HG02588 (cell line): Measurements from ENCODE around the gene ITPK1.
A peak's percentile ranks its signal among the peaks of the same experiment; 100 is the strongest.

Source experiments
- ATAC-seq: cut with Tn5 transposase; IDR thresholded peaks from one replicate; pipeline ENCODE4 v1.9.1; 2021; ENCODE audit warnings: mild to moderate bottlenecking, moderate library complexity; ENCODE audit not compliant: unreplicated experiment

Gene ITPK1

DNA sequence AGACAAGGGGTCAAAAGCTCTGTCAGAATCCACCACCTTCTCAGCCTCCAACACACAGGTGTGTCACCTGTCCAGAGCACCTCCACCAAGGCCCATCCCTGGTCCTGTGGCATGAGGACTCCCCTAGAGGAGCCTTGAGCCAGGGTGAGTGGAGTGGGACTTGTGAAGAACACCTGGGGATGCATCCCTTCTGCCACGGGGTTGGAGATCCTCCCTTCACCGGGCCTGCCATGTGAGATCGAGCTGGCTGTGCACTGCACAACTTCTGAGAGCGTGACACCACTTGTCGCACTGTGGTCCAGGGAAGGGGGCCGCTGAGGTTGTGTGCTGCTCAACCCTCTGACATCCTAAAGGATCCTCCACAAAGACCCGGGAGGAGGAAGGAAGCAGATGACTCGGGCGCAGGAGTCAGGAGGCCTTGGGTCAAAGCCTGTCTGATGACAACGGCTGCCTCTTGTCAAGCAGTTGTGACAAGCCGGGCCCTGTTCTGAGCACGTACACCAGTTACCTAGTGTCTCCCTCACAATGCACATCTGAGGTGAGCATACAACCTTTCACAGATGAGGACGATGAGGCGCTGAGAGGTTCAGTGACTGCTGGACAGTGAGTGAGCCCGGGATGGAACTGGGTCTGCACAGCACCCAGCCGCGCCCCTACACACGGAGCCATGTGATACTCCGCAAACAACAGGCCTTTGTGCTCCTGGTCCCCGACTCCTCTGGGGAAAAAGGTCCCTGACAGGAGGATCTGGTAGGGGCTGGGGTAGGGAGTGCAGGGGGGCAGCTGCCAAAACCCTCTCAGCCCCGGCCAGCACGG lies 157.1 kb downstream of the ITPK1 start:
- ATAC-seq, result no peak

GRCh38 chr14:92956961-92957360 lies 158.8 kb downstream of the ITPK1 start:
- ATAC-seq, result no peak

DNA sequence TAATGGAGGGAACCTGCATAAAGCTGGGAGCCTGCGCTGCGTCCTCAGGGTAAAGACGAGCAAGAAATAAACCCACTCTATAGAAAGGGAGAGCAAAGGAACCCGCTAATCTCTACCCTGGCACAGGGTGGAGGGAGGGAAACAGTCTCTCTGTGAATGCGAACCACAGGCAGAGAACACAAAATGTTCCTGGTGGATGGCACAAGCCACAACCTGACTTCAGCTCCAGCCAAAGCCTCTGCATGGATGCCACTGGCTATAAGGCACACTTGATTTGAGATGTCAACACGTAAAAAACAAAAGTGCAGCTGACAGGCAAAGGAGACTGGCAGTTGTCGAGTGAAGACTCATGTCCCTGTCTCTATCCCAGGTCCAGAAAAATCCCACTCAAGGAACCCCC lies 160.3 kb downstream of the ITPK1 start:
- no peak for ATAC-seq

GRCh38 chr14:92954933-92955332 lies 160.8 kb downstream of the ITPK1 start:
- no peak for ATAC-seq

- ATAC-seq, result no peak
Measured at GRCh38 chr14:92953526-92953925, 162.2 kb downstream of the ITPK1 start.

DNA sequence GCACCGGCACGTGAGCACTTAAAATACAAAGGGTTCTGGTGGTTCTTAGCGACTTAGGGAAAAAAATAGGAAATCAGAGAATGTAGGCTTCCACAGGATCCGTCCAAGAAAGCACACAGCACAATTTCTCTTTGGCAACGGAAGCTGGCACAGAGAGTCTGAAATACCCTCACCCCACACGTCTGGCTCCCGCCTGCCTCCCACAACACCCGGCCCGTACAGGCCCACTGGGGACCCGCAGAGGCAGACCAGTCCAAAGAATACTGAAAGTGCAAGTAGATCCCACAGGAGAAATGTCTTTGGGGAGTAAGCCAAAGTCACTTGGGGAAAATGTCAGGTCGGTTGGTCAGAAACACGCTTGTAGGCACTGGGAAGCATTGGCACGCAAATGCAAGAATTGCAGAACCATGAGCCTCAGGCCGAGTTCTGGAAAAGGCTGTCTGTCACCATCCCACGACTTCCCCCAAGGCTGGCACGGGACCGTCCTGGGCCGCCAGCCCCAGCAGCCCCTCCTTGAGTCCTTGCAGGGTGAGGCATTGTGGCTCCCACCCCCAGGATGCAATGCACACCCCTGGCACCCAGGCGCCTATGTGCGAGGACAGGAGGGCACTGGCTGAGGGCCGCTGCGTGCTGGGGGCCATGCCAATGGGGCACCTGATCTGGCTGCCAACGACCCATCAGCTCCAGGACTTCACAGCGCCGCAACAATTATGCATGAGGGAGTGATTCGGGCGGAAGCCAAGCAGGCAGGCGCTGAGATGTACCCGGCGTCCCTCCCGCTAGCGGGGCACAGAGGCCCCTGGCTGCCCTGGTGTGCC lies 163.0 kb downstream of the ITPK1 start:
- no peak for ATAC-seq

GRCh38 chr14:92951912-92952471 lies 163.7 kb downstream of the ITPK1 start:
- ATAC-seq, result peak; percentile 66

- ATAC-seq, result no peak
Measured at GRCh38 chr14:92951261-92951660, 164.5 kb downstream of the ITPK1 start.

- ATAC-seq, result no peak
Measured at GRCh38 chr14:92950773-92951172, 165.0 kb downstream of the ITPK1 start.

DNA sequence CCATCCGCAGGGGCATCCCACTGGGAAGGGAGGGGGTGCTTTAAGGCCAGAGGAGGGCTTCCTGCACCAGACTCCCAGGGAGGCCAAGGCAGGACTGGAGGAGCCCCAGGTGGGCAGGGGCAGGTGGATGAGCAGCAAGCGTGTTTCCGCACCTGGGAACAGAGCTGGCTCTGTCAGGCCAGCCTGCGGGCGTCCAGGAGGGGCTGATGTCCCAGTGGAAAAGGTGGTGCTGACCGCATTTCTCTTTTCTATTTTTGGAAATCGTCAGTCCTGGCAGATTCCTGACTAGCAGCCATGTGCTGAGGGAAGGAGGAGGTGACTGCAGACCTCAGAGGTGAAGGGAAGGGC lies 165.6 kb downstream of the ITPK1 start:
- no peak for ATAC-seq

GRCh38 chr14:92949496-92950192 lies 166.1 kb downstream of the ITPK1 start:
- ATAC-seq, result no peak

GRCh38 chr14:92948647-92949046 lies 167.1 kb downstream of the ITPK1 start:
- ATAC-seq, result no peak

DNA sequence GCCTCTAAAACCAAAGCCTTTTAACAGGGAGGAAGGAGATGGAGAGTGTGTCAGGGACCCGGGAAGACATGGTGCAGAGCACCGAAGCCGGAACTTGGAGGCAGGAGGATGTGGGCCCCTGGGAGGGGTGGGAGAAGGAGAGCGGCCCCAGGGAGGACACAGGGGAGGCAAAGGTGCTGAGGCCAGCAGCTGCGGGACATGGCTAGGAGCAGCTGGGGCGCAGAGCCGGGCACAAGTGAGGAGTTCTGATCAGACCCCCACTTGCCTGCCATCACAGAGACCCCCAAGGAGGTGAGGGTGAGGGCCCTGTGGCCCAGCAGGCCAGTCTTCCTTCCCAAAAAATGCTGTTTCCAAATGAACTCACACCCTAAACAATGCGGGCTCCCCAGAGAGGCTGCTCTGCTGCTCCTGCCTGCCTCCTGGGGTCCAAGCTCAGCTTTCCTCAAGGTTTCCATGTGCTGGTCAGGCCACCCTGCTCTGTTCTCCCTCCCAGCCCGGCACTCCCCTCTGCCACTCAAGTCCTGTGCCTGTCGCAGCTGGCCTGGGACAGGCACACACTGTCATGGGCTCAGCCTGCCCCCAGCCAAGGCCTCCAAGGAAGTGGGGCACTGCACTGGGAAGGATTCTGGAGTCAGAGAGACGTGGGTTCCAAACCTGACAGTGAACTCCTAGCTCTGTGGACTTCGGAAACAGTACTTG lies 168.7 kb downstream of the ITPK1 start:
- no peak for ATAC-seq

- ATAC-seq, result no peak
Measured at GRCh38 chr14:92945959-92946846, 169.5 kb downstream of the ITPK1 start.

GRCh38 chr14:92945544-92945943 lies 170.2 kb downstream of the ITPK1 start:
- no peak for ATAC-seq

- no peak for ATAC-seq
Measured at GRCh38 chr14:92944976-92945375, 170.7 kb downstream of the ITPK1 start.

GRCh38 chr14:92943855-92944570 lies 171.7 kb downstream of the ITPK1 start:
- no peak for ATAC-seq

DNA sequence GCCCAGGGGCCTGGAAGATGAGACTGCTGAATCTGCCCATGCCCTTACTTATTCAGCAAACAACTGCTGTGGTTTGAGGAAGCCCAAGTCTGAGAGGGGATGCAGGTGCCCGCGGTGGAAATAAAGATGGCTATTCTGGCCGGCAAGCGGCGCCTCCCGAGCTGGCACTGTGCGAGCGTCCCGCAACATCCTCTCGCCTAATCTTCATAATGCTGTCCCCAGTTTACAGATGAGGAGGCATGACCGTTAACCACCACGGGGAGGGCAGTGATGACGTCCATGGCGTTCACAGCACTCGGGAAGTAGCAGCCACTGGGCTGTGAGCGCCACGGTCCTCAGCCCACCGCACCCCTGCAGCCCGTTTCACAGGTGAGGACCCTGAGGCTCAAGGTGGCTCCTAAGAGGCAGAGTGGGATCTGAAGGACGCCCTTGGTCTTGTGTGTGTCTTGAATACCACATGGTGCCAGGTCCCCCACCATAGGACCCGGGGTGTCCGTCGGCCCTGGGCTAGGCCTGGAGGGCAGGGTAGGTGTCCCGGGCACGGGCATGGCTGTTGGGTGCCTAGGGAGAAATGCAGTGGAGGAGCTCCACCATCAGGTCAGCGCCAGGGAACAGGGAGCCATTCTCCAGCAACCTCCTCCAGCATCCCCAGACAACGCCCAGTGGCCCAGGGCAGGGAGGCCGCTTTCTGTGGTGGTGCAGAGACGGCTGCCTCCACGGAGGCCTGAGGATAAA lies 172.6 kb downstream of the ITPK1 start:
- ATAC-seq, result no peak
